HFF-Myc (cell line): ENCODE measurements around the gene BRAT1.

Source experiments
- DNase-seq: peaks from one replicate; pipeline ENCODE4 v3.0.0-alpha.2; 2011; ENCODE audit warnings: low read depth; ENCODE audit errors: extremely low read depth
- H3K4me3 ChIP-seq: replicated peaks from 2 replicates; pipeline ENCODE4 v1.5.1; 2011; ENCODE audit warnings: low read depth, mild to moderate bottlenecking, control low read depth, low read length
- TF ChIP-seq, protein P1 (sequence below): IDR thresholded peaks from 2 replicates; pipeline ENCODE4 v1.5.1; 2012; ENCODE audit warnings: mild to moderate bottlenecking, low read depth, low read length, control low read depth; ENCODE audit errors: missing control alignments

The BRAT1 gene

DNA sequence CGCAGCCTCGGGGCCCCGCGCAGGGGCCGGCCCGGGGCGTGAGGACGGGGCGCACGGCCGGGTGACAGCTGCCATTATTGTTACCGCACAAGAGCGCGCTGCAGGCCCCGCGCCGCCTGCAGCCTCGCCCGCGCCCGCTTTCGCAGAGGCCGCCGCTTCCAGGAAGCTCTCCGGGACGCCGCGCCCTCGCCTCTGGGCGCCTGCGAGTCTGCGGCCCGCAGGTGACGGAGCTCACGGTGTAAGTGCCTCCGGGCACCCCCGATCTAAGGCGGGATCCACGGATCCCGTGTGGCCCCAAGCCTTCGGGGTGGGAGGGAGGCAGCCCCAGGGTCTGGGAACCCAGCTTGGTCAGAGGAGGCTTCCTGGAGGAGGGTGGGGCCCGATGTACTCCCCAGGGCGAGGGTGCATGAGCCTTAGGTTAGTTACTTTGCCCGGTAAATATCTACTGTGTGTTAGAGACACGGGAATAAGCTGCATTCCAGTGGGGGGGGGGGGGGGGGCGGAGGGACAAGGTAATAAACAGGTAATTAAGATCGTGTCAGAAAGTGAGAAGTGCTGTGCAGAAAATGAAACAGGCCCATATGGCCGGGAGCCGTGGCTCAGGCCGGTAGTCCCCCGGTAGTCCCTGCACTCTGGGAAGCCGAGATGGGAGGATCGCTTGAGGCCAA lies 4.1 kb upstream of the BRAT1 start:
- peak overlapping the region; percentile 87 for H3K4me3 ChIP-seq
- DNase-seq: no peak
- TF ChIP-seq, protein P1, sequence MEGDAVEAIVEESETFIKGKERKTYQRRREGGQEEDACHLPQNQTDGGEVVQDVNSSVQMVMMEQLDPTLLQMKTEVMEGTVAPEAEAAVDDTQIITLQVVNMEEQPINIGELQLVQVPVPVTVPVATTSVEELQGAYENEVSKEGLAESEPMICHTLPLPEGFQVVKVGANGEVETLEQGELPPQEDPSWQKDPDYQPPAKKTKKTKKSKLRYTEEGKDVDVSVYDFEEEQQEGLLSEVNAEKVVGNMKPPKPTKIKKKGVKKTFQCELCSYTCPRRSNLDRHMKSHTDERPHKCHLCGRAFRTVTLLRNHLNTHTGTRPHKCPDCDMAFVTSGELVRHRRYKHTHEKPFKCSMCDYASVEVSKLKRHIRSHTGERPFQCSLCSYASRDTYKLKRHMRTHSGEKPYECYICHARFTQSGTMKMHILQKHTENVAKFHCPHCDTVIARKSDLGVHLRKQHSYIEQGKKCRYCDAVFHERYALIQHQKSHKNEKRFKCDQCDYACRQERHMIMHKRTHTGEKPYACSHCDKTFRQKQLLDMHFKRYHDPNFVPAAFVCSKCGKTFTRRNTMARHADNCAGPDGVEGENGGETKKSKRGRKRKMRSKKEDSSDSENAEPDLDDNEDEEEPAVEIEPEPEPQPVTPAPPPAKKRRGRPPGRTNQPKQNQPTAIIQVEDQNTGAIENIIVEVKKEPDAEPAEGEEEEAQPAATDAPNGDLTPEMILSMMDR: no peak

DNA sequence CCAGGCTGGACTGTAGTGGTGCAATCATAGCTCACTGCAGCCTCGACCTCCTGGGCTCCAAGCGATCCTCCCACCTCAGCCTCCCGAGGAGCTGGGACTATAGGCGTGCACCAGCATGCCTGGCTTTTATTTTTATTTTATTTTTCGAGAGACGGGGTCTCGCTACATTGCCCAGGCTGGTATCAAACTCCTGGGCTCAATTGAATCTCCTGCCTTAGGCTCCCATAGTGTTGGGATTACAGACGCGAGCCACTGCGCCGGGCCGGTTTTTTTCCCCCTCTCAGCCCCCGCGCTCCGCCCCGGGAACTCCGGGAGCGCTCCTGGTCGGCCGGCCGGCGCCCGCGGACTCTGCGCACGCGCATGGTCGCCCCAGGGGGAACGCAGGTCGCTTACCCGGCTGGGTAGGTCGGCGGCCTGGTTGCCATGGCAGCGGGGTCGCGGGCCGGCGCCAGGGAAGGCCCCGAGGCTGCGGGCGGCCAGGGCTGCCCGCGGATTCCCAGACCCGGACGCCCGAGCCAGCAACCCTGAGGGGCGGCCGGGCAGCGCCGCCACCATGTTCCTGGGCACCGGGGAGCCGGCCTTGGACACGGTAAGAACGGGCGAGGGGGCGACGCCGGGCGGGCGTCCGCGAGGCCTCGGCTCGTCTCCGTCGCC lies 3.4 kb upstream of the BRAT1 start, which contains the start of gene IQCE:
IQCE (plus strand) TSS at position 351 of the 654 bp plus-strand sequence; CDS start at position 554, 203 bp downstream.
- TF ChIP-seq, protein P1: no peak
- peak within 1 kb of the TSS; percentile 87 for H3K4me3 ChIP-seq
- DNase-seq: peak; percentile 45

DNA sequence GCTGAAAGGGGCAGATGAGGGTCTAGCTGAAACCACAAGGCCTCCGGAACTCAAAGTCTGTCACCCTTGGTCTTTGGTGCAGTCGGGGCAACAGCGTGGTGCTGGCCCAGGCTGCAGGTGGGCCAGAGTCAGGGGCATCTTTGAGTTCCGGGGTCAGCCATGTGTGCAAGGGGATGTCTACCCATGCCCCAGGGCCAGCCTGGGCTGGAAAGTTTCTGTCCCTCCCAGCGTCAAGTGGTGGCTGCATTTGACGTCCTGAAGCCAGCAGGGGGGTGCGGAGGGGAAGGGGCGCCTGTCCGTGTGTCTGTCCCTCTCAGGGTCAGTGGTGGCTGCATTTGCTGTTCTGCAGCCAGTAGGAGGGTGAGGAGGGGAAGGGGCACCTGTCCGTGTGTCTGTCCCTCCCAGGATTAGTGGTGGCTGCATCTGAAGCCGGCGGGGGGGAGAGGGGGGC lies 638 bp downstream of the BRAT1 start:
- TF ChIP-seq, protein P1: no peak
- no peak for DNase-seq

DNA sequence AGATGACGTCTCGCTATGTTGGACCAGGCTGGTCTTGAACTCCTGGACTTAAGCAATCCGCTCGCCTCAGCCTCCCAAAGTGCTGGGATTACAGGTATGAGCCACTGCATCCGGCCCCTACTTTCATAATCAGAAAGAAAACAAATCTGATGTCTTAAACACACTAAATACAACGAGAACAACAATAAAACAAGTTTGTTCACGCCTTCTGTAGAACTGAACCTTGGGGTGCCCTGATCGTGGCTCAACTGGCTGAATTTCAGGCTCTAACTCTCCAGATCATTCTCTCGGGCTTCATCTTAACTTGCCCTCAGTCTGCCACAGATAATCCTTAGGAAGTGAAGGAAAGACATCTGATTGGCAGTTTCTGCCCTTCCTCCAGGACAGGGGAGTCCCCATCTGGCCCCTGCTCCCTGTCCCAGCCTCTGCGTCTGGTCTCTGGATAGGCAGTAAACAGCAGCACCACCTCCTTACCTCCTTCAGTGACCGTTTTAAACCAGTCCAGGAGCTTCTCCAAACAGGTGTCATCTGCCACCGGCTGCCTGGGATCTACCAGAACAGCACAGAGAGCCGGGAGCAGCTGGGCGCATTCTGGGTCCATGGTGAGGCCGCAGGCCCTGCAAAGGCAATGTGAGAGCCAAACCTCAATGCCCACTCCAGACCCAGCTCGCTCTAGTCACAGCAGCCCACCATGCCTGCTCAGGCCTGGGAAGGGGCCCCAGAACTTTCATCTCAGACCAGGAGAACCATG lies 1.3 kb downstream of the BRAT1 start:
- TF ChIP-seq, protein P1: no peak
- no peak for DNase-seq
- peak overlapping the region; percentile 77 for H3K4me3 ChIP-seq

More for the DNA sequence above, 638 bp downstream of the BRAT1 start:
- peak overlapping the region; percentile 77 for H3K4me3 ChIP-seq

DNA sequence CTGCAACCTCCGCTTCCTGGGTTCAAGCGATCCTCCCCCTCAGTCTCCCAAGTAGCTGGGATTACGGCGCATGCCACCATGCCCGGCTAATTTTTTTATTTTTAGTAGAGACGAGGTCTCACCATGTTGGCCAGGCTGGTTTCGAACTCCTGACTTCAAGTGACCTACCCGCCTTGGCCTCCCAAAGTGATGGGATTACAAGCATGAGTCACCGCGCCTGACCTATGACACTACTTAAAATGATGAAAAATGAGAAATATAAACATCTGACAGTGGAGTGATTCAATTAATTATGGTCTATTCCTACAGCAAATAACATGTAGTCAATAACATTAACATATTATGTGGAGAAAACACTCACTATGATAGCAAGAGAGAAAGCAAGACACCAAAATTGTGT lies 2.2 kb downstream of the BRAT1 start:
- DNase-seq: no peak
- no peak overlapping the region for H3K4me3 ChIP-seq
- TF ChIP-seq, protein P1: no peak

DNA sequence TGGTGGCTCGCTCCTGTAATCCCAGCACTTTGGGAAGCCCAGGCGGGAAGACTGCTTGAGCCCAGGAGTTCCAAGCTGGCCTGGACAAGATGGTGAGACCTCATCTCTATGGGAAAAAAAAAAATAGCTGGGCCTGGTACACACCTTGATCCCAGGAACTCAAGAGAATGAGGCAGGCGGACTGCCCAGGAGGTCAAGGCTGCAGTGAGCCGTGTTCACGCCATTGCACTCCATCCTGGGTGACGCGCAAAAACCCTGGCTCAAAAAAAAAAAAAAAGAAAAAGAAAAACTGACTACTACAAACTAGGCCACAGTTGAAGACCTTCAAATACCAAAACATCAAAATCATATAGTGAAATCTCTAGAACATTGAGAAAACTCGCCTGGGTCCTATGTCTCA lies 3.9 kb downstream of the BRAT1 start:
- DNase-seq: no peak
- H3K4me3 ChIP-seq: no peak overlapping the region
- TF ChIP-seq, protein P1: no peak
